Astrocyte (in vitro differentiated cells and primary cell): ENCODE results near the gene DIAPH2.

ENCODE experiments used
- EZH2 ChIP-seq: IDR thresholded peaks from 2 replicates; pipeline ENCODE4 v1.6.1; 2012; ENCODE audit warnings: mild to moderate bottlenecking, low read length, inconsistent platforms; ENCODE audit not compliant: insufficient read depth
- TF ChIP-seq, protein P1 (sequence below): IDR thresholded peaks from 2 replicates; pipeline ENCODE4 v1.5.1; 2011; ENCODE audit warnings: low read depth, mild to moderate bottlenecking, inconsistent platforms, low read length, moderate library complexity; ENCODE audit not compliant: insufficient read depth

DNA sequence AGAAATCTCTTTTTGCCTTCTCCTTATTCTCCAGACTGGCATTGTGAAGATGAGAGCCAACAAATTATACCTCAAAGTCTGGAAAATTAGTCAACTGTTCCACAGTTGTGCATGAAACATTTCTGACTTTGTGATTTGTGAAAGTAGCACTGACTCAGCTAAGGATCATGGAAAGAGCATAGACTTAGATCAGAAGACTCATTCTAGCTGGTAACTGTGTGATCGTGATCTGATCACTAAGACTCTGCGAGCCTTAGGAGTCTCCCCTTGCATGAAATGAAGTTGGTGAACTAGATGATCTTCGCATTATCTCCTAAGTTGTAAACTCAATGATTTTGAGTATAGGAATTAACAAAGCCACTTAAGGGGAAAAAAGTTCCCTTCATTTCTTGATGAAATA, 867.2 kb downstream of the DIAPH2 start:
- TF ChIP-seq, protein P1, sequence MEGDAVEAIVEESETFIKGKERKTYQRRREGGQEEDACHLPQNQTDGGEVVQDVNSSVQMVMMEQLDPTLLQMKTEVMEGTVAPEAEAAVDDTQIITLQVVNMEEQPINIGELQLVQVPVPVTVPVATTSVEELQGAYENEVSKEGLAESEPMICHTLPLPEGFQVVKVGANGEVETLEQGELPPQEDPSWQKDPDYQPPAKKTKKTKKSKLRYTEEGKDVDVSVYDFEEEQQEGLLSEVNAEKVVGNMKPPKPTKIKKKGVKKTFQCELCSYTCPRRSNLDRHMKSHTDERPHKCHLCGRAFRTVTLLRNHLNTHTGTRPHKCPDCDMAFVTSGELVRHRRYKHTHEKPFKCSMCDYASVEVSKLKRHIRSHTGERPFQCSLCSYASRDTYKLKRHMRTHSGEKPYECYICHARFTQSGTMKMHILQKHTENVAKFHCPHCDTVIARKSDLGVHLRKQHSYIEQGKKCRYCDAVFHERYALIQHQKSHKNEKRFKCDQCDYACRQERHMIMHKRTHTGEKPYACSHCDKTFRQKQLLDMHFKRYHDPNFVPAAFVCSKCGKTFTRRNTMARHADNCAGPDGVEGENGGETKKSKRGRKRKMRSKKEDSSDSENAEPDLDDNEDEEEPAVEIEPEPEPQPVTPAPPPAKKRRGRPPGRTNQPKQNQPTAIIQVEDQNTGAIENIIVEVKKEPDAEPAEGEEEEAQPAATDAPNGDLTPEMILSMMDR: no peak
- no peak for TF ChIP-seq EZH2
